Left ventricle myocardium inferior (tissue), 1 donor: ENCODE data around the gene NAT16. TPM values are rescaled to one million over a fixed set of nuclear protein-coding genes. Genes with fewer than 3 reads are reported as not detected.

Experiments
- DNase-seq: peaks from one replicate; pipeline ENCODE4 v3.0.0-alpha.2; 2020
- H3K27ac ChIP-seq: fragments of 200-600 bp; replicated peaks from 2 replicates; pipeline ENCODE4 v1.8.0; 2021
- H3K27me3 ChIP-seq: fragments of 200-600 bp; 2 replicates; pipeline ENCODE4 v1.8.0; 2021; ENCODE audit warnings: low read depth
- H3K36me3 ChIP-seq: fragments of 200-600 bp; 2 replicates; pipeline ENCODE4 v1.8.0; 2021
- H3K4me1 ChIP-seq: fragments of 200-600 bp; 2 replicates; pipeline ENCODE4 v1.8.0; 2021
- H3K4me3 ChIP-seq: fragments of 200-600 bp; 2 replicates; pipeline ENCODE4 v1.8.0; 2021; ENCODE audit warnings: mild to moderate bottlenecking, moderate library complexity
- H3K9me3 ChIP-seq: fragments of 200-600 bp; replicated peaks from 2 replicates; pipeline ENCODE4 v1.8.0; 2021
- intact Hi-C: fragments of 100-400 bp; cut with micrococcal nuclease; formaldehyde crosslinking; loops from one replicate; pipeline ENCODE4 v1.11.0; 2022
- total RNA-seq: library from RNA; stranded (reverse); fragmentation: NEBNext Ultra II Directional; extraction: Animal tissue kit (Norgen Biotek cat#: 25700); gene quantifications from one replicate; pipeline ENCODE4 v1.2.1, GENCODE V29; 2021
- TF ChIP-seq, protein P1 (sequence below): fragments of 200-600 bp; IDR thresholded peaks from 2 replicates; pipeline ENCODE4 v1.8.0; 2021; ENCODE audit warnings: antibody characterized with exemption, mild to moderate bottlenecking, borderline replicate concordance
- donor health status: DM: no; HTN: yes; CAD: no; lungs with severe emphysema.

The NAT16 gene
- total RNA-seq, 1 donor from 2014 or later: not detected

DNA sequence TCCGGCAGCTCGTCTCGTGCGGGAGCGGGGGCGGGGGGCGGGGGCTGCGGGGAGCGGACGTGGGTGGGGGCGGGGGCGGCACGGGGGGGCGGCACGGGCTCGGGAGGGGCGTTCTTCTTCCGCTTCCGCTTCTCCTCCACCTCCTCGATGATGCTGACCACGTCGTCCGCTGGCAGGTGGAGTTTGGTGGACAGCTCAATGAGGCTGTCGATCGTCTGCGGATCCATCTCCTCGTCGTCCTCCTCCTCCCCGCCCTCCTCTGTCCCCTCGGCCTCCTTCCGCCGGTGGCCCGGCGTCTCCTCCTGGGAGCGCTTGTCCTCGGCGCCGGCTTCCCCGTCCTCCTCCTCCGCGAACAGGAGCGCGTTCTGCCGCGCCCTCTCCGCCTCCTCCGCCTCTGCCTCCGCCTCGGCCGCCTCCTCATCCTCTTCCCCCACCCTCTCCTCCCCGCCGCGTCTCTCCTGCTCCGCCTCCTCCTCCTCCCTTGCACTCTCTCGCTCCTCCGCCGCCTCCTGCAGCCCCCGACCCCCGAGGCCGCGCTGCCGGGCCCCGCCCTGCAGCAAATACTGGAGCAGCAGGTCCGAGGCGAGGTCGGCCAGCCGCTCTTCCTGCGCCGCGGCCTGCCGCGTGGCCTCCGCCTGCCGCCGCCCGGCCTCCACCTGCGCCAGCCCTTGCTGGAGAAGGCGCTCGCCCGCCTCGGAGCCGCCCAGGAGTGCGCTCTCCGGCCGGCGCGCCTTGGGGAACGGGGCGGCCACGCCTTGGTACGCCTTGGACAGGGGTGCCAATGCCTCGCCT, 16.6 kb downstream of the NAT16 start:
- no peak for DNase-seq
- Histone ChIP-seq H3K4me3 (peak overlapping the region; percentile 55), H3K27ac (peak overlapping the region; percentile 33), H3K36me3 (peaks cover 19% of the 10 kb centered on the region), H3K9me3 (no peaks in the 10 kb centered on the region), H3K27me3 (peaks cover 93% of the 10 kb centered on the region), H3K4me1 (peaks cover 41% of the 10 kb centered on the region)
- intact Hi-C loops: no loop called here
- TF ChIP-seq, protein P1, sequence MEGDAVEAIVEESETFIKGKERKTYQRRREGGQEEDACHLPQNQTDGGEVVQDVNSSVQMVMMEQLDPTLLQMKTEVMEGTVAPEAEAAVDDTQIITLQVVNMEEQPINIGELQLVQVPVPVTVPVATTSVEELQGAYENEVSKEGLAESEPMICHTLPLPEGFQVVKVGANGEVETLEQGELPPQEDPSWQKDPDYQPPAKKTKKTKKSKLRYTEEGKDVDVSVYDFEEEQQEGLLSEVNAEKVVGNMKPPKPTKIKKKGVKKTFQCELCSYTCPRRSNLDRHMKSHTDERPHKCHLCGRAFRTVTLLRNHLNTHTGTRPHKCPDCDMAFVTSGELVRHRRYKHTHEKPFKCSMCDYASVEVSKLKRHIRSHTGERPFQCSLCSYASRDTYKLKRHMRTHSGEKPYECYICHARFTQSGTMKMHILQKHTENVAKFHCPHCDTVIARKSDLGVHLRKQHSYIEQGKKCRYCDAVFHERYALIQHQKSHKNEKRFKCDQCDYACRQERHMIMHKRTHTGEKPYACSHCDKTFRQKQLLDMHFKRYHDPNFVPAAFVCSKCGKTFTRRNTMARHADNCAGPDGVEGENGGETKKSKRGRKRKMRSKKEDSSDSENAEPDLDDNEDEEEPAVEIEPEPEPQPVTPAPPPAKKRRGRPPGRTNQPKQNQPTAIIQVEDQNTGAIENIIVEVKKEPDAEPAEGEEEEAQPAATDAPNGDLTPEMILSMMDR: no peak

DNA sequence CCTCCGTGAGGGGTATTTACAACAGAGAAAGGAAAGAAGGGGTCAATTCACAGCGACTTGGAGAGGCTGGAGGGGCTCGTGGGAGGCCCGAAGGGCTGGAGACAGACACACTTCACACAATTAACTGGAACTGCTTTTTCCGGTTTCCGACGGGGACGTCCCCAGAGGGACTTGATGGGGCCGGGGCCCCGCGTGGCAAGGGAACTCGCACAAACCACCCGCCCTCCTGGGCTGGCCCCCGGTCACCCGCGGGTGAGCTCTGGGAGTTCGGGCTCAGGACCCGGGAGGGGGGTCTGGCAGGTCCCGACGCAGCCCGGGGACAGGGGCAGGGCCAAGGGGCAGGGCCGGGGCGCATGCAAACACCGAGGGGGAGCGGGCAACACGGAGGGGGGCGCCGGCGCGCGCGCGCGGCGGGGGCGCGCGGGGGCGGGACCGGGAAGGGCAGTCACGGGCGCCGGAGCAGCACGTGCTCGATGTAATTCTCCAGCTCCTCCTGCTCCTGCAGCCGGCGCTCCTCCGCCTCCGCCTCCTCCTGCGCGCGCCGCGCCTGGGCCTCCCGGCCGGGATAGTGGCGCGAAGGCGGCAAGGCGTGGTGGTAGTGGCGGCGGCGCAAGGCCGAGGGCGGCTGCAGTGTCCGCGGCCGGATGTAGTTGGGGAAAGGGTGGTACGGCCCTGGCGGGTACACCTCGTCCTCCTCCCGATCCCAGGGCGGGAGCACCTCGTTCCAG, 17.4 kb downstream of the NAT16 start:
- H3K27me3 ChIP-seq: peaks cover 85% of the 10 kb centered on the region
- H3K36me3 ChIP-seq: peaks cover 27% of the 10 kb centered on the region
- H3K4me3 ChIP-seq: peak overlapping the region; percentile 55
- TF ChIP-seq, protein P1: no peak
- intact Hi-C loops: no loop called here
- H3K27ac ChIP-seq: peak overlapping the region; percentile 52
- H3K9me3 ChIP-seq: no peaks in the 10 kb centered on the region
- peak; percentile 27 for DNase-seq
- H3K4me1 ChIP-seq: peaks cover 41% of the 10 kb centered on the region

DNA sequence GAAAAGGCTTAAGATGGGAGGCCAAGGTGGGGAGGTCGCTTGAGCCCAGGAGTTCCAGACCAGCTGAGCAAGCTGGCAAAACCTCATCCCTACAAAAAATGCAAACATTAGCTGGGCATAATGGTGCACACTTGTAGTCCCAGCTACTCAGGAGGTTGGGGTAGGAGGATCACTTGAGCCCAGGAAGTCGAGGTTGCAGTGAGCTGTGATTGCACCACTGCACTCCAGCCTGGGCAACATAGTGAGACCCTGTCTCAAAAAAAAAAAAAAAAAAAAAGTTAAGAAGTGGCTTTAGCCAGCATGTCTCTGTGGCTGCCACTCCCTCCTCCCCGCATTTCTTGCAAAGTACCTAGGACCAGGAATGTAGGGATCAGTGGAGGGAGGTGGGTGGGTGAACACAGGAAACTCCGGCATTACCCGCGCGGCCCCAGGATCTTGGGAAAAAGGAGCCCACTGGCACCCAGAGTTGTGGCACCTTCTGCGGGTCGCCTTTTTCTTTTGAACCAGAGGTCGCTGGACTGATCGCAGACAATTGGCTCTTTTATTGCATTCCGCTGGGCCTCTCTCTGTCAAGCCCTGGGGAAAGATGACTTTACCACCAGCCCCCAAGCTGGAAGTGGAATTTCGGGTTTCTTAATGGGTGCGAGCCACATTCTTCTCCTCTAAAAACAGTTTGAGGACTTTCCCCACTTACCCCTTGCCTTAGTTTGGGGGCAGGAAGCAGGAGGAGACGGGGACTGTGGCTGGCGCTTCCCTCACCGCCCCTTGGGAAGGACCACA, 18.2 kb downstream of the NAT16 start:
- Histone ChIP-seq H3K27ac (no peak overlapping the region), H3K9me3 (no peaks in the 10 kb centered on the region), H3K27me3 (peaks cover 77% of the 10 kb centered on the region), H3K4me3 (peak overlapping the region; percentile 55), H3K36me3 (peaks cover 35% of the 10 kb centered on the region), H3K4me1 (peaks cover 41% of the 10 kb centered on the region)
- intact Hi-C loops: no loop called here
- TF ChIP-seq, protein P1: no peak
- DNase-seq: no peak

DNA sequence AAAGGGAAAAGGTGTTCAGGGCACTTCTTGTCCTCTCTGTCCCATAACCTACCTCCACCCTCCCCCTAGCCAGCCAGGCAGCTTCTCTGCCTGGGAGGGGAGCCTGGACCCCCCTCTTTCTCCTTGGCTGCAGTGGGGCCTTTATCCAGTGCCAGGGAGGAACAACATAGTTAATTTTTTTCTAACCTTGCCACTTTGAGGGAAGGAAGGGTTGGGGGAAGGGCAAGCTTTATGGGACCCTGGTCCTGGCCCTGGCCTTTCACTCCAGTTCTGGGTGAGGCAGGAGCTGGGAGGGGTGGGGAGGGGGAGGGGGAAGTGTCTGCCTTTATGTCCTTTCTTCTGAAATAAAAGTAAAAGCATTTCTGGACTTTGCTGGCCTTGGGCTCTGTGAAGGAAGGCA, 19.2 kb downstream of the NAT16 start:
- intact Hi-C loops: no loop called here

More for the DNA sequence above, 19.2 kb downstream of the NAT16 start:
- TF ChIP-seq, protein P1: no peak
- Histone ChIP-seq H3K27me3 (peaks cover 67% of the 10 kb centered on the region), H3K4me1 (peaks cover 38% of the 10 kb centered on the region), H3K4me3 (no peak overlapping the region), H3K36me3 (peaks cover 35% of the 10 kb centered on the region), H3K27ac (no peak overlapping the region), H3K9me3 (no peaks in the 10 kb centered on the region)
- no peak for DNase-seq
